ENCODE measurements around the gene DAAM2.

Gene DAAM2

GRCh38 chr6:39941138-39941537 lies 149.0 kb downstream of the DAAM2 start:
- no peaks in the 10 kb centered on the region for H3K4me1 ChIP-seq
- H3K4me2 ChIP-seq: no peak overlapping the region
- H3K27ac ChIP-seq: no peak overlapping the region
- no peaks in the 10 kb centered on the region for H4K20me1 ChIP-seq
- no peak for TF ChIP-seq Cebpa-rat (IDR thresholded peaks at IDR 0.05)
- no peaks in the 10 kb centered on the region for H3K27me3 ChIP-seq
- H3K9me3 ChIP-seq: no peaks in the 10 kb centered on the region
- no peak overlapping the region for H3K4me3 ChIP-seq
- H3K9ac ChIP-seq: no peak overlapping the region
- H3K36me3 ChIP-seq: no peaks in the 10 kb centered on the region

- no peak for TF ChIP-seq Cebpa-rat (IDR thresholded peaks at IDR 0.05)
- H3K4me1 ChIP-seq: no peaks in the 10 kb centered on the region
- H3K9me3 ChIP-seq: no peaks in the 10 kb centered on the region
- H3K9ac ChIP-seq: no peak overlapping the region
- H3K4me3 ChIP-seq: no peak overlapping the region
- no peak overlapping the region for H3K27ac ChIP-seq
- H4K20me1 ChIP-seq: no peaks in the 10 kb centered on the region
- H3K27me3 ChIP-seq: no peaks in the 10 kb centered on the region
- H3K4me2 ChIP-seq: no peak overlapping the region
- no peaks in the 10 kb centered on the region for H3K36me3 ChIP-seq
These were observed 149.6 kb downstream of the DAAM2 start for GRCh38 chr6:39941820-39942219.

GRCh38 chr6:39942903-39943580 lies 150.9 kb downstream of the DAAM2 start:
- Histone ChIP-seq H3K27ac (no peak overlapping the region), H3K9ac (no peak overlapping the region), H3K27me3 (no peaks in the 10 kb centered on the region), H4K20me1 (no peaks in the 10 kb centered on the region), H3K36me3 (no peaks in the 10 kb centered on the region), H3K4me2 (no peak overlapping the region), H3K9me3 (no peaks in the 10 kb centered on the region), H3K4me3 (no peak overlapping the region), H3K4me1 (no peaks in the 10 kb centered on the region)
- TF ChIP-seq Cebpa-rat (IDR thresholded peaks at IDR 0.05): no peak

GRCh38 chr6:39945626-39946025 lies 153.4 kb downstream of the DAAM2 start:
- Histone ChIP-seq H3K27ac (no peak overlapping the region), H3K4me1 (no peaks in the 10 kb centered on the region), H3K9me3 (no peaks in the 10 kb centered on the region), H3K4me2 (no peak overlapping the region), H3K4me3 (no peak overlapping the region), H4K20me1 (no peaks in the 10 kb centered on the region), H3K27me3 (no peaks in the 10 kb centered on the region), H3K9ac (no peak overlapping the region), H3K36me3 (no peaks in the 10 kb centered on the region)
- TF ChIP-seq Cebpa-rat (IDR thresholded peaks at IDR 0.05): no peak

GRCh38 chr6:39947611-39948068 lies 155.5 kb downstream of the DAAM2 start:
- Histone ChIP-seq H3K4me1 (no peaks in the 10 kb centered on the region), H3K36me3 (no peaks in the 10 kb centered on the region), H3K9ac (no peak overlapping the region), H3K4me2 (no peak overlapping the region), H3K27me3 (no peaks in the 10 kb centered on the region), H3K9me3 (no peaks in the 10 kb centered on the region), H3K27ac (no peak overlapping the region), H4K20me1 (no peaks in the 10 kb centered on the region), H3K4me3 (no peak overlapping the region)
- TF ChIP-seq Cebpa-rat (IDR thresholded peaks at IDR 0.05): no peak

GRCh38 chr6:39948199-39948791 lies 156.1 kb downstream of the DAAM2 start:
- Histone ChIP-seq H3K9me3 (no peaks in the 10 kb centered on the region), H3K4me2 (no peak overlapping the region), H3K27ac (no peak overlapping the region), H3K4me1 (no peaks in the 10 kb centered on the region), H3K9ac (no peak overlapping the region), H3K4me3 (no peak overlapping the region), H3K36me3 (no peaks in the 10 kb centered on the region), H3K27me3 (no peaks in the 10 kb centered on the region), H4K20me1 (no peaks in the 10 kb centered on the region)
- TF ChIP-seq Cebpa-rat (IDR thresholded peaks at IDR 0.05): no peak

GRCh38 chr6:39950125-39950720 lies 158.0 kb downstream of the DAAM2 start:
- no peak for TF ChIP-seq Cebpa-rat (IDR thresholded peaks at IDR 0.05)
- Histone ChIP-seq H3K4me1 (no peaks in the 10 kb centered on the region), H3K27me3 (no peaks in the 10 kb centered on the region), H3K4me2 (no peak overlapping the region), H3K4me3 (no peak overlapping the region), H4K20me1 (no peaks in the 10 kb centered on the region), H3K9ac (no peak overlapping the region), H3K27ac (no peak overlapping the region), H3K36me3 (no peaks in the 10 kb centered on the region), H3K9me3 (no peaks in the 10 kb centered on the region; the same call in 1 of the 2 replicates)

- Histone ChIP-seq H3K4me2 (no peak overlapping the region), H3K4me1 (no peaks in the 10 kb centered on the region), H3K4me3 (no peak overlapping the region), H3K27ac (no peak overlapping the region), H3K9ac (no peak overlapping the region), H3K27me3 (no peaks in the 10 kb centered on the region), H4K20me1 (no peaks in the 10 kb centered on the region), H3K36me3 (no peaks in the 10 kb centered on the region), H3K9me3 (no peaks in the 10 kb centered on the region; the same call in 1 of the 2 replicates)
- no peak for TF ChIP-seq Cebpa-rat (IDR thresholded peaks at IDR 0.05)
These were observed 159.0 kb downstream of the DAAM2 start for GRCh38 chr6:39951191-39951590.

- no peak overlapping the region for H3K27ac ChIP-seq
- peaks cover 3% of the 10 kb centered on the region; the same call in 1 of the 2 replicates for H3K9me3 ChIP-seq
- no peak overlapping the region for H3K4me3 ChIP-seq
- no peaks in the 10 kb centered on the region for H3K27me3 ChIP-seq
- H4K20me1 ChIP-seq: no peaks in the 10 kb centered on the region
- H3K4me1 ChIP-seq: no peaks in the 10 kb centered on the region
- TF ChIP-seq Cebpa-rat (IDR thresholded peaks at IDR 0.05): no peak
- H3K36me3 ChIP-seq: no peaks in the 10 kb centered on the region
- no peak overlapping the region for H3K9ac ChIP-seq
- no peak overlapping the region for H3K4me2 ChIP-seq
These were observed 159.5 kb downstream of the DAAM2 start for GRCh38 chr6:39951716-39952115.

GRCh38 chr6:39952167-39952566 lies 160.0 kb downstream of the DAAM2 start:
- H3K4me2 ChIP-seq: no peak overlapping the region
- TF ChIP-seq Cebpa-rat (IDR thresholded peaks at IDR 0.05): no peak
- H4K20me1 ChIP-seq: no peaks in the 10 kb centered on the region
- H3K4me3 ChIP-seq: no peak overlapping the region
- H3K9ac ChIP-seq: no peak overlapping the region
- H3K4me1 ChIP-seq: no peaks in the 10 kb centered on the region
- H3K27ac ChIP-seq: no peak overlapping the region
- no peaks in the 10 kb centered on the region for H3K36me3 ChIP-seq
- peaks cover 7% of the 10 kb centered on the region for H3K9me3 ChIP-seq
- no peaks in the 10 kb centered on the region for H3K27me3 ChIP-seq
